ENCODE results near the gene CTBP2. TPM values are rescaled to one million over a fixed set of nuclear protein-coding genes. Genes with fewer than 3 reads are reported as not detected.
A peak's percentile ranks its signal among the peaks of the same experiment; 100 is the strongest.

The CTBP2 gene
- total RNA-seq, 6 experiments from 2014 or later, result 3.2 to 8.2 (median 5.4) TPM

DNA sequence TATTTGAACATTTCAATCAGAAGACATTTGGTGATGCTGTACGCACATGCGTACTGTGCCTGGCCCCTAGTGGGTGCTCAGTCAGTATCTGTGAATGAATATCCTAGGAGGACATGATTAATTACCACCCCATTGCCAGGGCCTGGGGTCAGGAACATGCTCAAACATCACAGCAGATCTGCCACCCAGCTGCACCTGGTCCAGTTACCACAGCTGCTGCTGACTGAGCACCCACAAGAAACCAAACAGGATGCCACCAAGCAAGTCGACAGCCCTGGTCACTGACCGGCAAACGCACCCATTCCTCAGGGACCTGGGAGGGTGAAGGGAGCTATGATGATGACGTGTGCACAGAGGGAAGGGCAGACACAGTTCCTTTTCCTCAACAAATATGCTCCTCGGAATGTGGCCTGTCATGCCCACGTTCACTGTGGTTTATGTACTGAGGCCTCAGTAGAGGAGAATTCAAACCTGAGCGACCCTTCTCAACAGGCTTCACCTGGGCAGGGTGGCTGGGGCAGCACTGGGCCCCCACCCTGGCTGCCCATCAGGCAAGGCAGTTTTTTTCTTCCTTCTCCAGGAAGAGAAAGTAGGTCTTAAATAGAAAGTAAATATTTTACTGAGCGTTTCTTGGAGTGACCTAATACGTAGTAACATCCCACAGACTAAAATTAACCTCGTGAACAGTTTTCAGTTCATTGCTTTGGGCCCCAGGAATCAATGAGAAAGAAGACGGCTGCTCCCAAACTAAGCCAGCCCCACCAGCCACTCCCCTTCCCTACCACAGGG is 13.4 kb downstream of the CTBP2 start:
- peaks cover 0 to 6% of the 10 kb centered on the region in 2 donors for H3K27me3 ChIP-seq
- H3K4me1 ChIP-seq, result no peaks in the 10 kb centered on the region
- ATAC-seq (peak in 3 of 4 donors; percentile 18 to 31 (median 21)), DNase-seq (no peak)
- H3K9me3 ChIP-seq, result no peaks in the 10 kb centered on the region
- no peak for TF ChIP-seq POLR2A (IDR thresholded peaks at IDR 0.05)
- TF ChIP-seq, protein P1, sequence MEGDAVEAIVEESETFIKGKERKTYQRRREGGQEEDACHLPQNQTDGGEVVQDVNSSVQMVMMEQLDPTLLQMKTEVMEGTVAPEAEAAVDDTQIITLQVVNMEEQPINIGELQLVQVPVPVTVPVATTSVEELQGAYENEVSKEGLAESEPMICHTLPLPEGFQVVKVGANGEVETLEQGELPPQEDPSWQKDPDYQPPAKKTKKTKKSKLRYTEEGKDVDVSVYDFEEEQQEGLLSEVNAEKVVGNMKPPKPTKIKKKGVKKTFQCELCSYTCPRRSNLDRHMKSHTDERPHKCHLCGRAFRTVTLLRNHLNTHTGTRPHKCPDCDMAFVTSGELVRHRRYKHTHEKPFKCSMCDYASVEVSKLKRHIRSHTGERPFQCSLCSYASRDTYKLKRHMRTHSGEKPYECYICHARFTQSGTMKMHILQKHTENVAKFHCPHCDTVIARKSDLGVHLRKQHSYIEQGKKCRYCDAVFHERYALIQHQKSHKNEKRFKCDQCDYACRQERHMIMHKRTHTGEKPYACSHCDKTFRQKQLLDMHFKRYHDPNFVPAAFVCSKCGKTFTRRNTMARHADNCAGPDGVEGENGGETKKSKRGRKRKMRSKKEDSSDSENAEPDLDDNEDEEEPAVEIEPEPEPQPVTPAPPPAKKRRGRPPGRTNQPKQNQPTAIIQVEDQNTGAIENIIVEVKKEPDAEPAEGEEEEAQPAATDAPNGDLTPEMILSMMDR (IDR thresholded peaks at IDR 0.05), result no peak
- intact Hi-C loops (cut with DNase I), result no loop called here
- H3K27ac ChIP-seq, result peak overlapping the region in 1 of 3 donors; percentile 33
- 19% methylated on average over 5 of the region's 13 CpGs for WGBS (ENCODE audit: insufficient coverage, low coverage, low lambda C conversion rate, missing lambda C conversion rate)
- no peak overlapping the region for H3K4me3 ChIP-seq
- no peaks in the 10 kb centered on the region for H3K36me3 ChIP-seq

DNA sequence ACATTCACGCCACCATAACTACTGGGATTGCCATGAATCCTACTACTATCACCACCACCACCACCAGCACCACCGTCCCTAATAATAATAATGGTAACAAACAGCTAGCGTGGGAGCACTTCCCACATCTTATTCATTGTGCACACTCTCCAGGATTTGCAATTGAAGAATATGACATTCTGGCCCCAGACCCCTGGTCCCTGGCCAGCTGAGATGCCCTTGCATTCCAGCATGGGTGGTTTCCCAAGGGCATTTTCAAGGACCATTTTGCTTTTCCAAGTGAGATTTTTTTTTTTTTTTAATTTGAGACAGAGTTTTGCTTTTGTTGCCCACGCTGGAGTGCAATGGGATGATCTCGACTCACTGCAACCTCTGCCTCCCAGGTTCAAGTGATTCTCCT is 14.7 kb downstream of the CTBP2 start:
- 80% methylated on average over 5 of the region's 5 CpGs for WGBS (ENCODE audit: insufficient coverage, low coverage, low lambda C conversion rate, missing lambda C conversion rate)
- Histone ChIP-seq H3K27ac (no peak overlapping the region), H3K27me3 (no peaks in the 10 kb centered on the region), H3K4me3 (no peak overlapping the region), H3K36me3 (no peaks in the 10 kb centered on the region), H3K9me3 (no peaks in the 10 kb centered on the region), H3K4me1 (no peaks in the 10 kb centered on the region)
- no peak for DNase-seq
- no peak for ATAC-seq
- no peak for TF ChIP-seq POLR2A (IDR thresholded peaks at IDR 0.05)
- TF ChIP-seq, protein P1 (IDR thresholded peaks at IDR 0.05), result no peak
- intact Hi-C loops (cut with DNase I), result no loop called here

DNA sequence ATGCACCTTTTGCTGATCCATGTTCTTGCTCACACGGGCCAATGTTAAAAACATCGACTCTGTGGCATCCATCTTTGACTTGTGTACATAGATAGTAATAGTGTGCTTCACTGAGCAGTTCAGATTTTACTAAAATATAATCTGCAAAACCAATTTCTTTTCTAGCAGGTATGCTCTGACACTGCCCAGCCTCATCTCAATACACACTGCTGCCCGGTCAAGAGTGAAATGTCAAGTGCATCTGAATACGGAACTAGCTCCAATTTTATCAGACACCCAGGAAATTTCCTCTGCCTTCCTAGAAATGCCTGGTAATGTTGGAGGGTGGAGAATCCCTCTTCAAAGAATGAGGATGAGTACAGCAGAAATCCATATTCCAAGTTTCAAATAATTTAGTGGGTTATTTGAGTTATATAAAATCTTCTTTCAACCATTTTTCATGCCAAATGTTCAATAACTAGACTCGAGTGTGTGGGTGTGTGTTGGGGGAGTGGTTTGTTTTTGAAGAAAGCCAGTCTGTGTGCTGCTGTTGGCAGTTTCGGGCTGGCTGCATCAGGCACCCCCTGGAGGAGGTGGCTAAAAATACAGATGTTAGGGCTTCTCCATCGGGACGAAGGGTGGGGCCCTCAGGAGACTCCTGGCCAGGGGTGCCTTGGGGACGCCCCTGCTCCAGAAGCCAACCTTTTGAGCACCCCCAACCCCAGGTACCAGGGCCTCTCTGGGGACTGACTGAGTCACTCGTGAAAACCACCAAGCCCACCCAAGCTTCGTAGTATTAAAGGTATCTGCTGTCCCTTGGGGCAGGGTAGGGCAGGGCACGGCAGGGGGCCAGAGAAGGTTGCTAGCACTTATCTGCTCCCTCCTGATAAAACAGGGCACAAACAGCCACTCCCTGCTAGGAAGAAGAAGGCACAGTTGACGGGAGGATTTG is 15.4 kb downstream of the CTBP2 start:
- ATAC-seq (peak; percentile 43 to 64 (median 48)), DNase-seq (no peak)
- Histone ChIP-seq H3K27ac (no peak overlapping the region), H3K9me3 (no peaks in the 10 kb centered on the region), H3K4me3 (no peak overlapping the region), H3K36me3 (no peaks in the 10 kb centered on the region), H3K27me3 (no peaks in the 10 kb centered on the region), H3K4me1 (no peaks in the 10 kb centered on the region)
- TF ChIP-seq, protein P1 (IDR thresholded peaks at IDR 0.05), result peak; percentile 15 to 38 (median 35)
- TF ChIP-seq POLR2A (IDR thresholded peaks at IDR 0.05), result no peak
- 31% methylated on average over 12 of the region's 13 CpGs for WGBS (ENCODE audit: insufficient coverage, low coverage, low lambda C conversion rate, missing lambda C conversion rate)
- intact Hi-C loops (cut with DNase I), result no loop called here

DNA sequence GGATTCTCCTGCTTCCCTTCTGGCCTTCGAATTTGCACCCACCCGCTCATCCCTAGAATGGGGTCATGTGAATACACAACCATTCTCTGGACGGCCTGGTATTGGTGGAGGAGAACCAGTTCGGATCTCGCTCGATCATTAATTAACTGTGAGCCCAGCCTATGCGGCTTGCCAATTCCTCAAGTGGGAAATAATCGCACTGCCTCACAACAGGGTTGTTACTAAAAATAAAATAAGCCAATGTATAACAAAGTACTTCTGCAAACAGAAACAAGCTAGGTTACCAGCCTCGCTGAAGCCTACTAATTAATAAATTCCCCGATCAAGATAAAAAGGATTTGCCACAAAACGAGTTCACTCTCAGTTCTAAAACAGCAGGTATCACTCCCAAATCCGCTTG is 16.2 kb downstream of the CTBP2 start:
- 36% methylated on average over 10 of the region's 12 CpGs for WGBS (ENCODE audit: insufficient coverage, low coverage, low lambda C conversion rate, missing lambda C conversion rate)
- intact Hi-C loops (cut with DNase I), result no loop called here
- DNase-seq, result no peak
- Histone ChIP-seq H3K27ac (no peak overlapping the region), H3K4me1 (no peaks in the 10 kb centered on the region), H3K27me3 (no peaks in the 10 kb centered on the region), H3K9me3 (no peaks in the 10 kb centered on the region), H3K36me3 (no peaks in the 10 kb centered on the region), H3K4me3 (no peak overlapping the region)
- ATAC-seq, result no peak
- TF ChIP-seq POLR2A (IDR thresholded peaks at IDR 0.05), result no peak
- TF ChIP-seq, protein P1 (IDR thresholded peaks at IDR 0.05), result no peak

All from right lobe of liver (tissue), 6 donors.